Measurements from ENCODE around the gene IDUA. TPM values are rescaled to one million over a fixed set of nuclear protein-coding genes. Genes with fewer than 3 reads are reported as not detected.
A peak's percentile ranks its signal among the peaks of the same experiment; 100 is the strongest.

Gene IDUA
- total and polyA plus RNA-seq, 2 donors (not counting 1 experiment from before 2014, with no cell fraction given), result 57.0 to 67.4 TPM

GRCh38 chr4:967113-968104, 19.4 kb upstream of the IDUA start:
- H3K27me3 ChIP-seq (replicated peaks in 1 of 4; ENCODE audit: control extremely low read depth in 1 of 4, control insufficient read depth in 3 of 4, insufficient read depth in 4 of 4, low read length in 3 of 4), result peaks cover 0 to 6% (median under 1%) of the 10 kb centered on the region in 4 experiments
- peaks cover 24% of the 10 kb centered on the region for H3K79me2 ChIP-seq (ENCODE audit: control insufficient read depth, insufficient read depth, low read length)
- Mint-ChIP-seq H3K4me1 (peaks cover 9% of the 10 kb centered on the region), H3K9me3 (ENCODE audit: insufficient read depth) (no peaks in the 10 kb centered on the region), H3K27me3 (no peaks in the 10 kb centered on the region), H3K27ac (no peak overlapping the region), H3K4me3 (no peak overlapping the region)
- H2AFZ ChIP-seq (ENCODE audit: insufficient read depth, low read depth, low read length, poor library complexity, severe bottlenecking), result no peak overlapping the region
- H3K9ac ChIP-seq (ENCODE audit: low read length), result no peak overlapping the region
- H3K4me3 ChIP-seq (ENCODE audit: control extremely low read depth in 1 of 5, extremely low read depth in 1 of 5, insufficient read depth in 1 of 5, low read depth in 2 of 5, low read length in 4 of 5), result peak overlapping the region in 1 of 5 experiments; percentile 5
- peaks cover 0 to 6% of the 10 kb centered on the region in 2 experiments for H3K36me3 ChIP-seq (replicated peaks in 1 of 2; ENCODE audit: control extremely low read depth in 1 of 2, control insufficient read depth in 1 of 2, extremely low read depth in 1 of 2, insufficient read depth in 2 of 2, low read length in 1 of 2)
- no peak for ATAC-seq (ENCODE audit: low read depth)
- 37% methylated on average over 67 of the region's 76 CpGs for WGBS (ENCODE audit: insufficient coverage)
- H4K20me1 ChIP-seq (ENCODE audit: control insufficient read depth, insufficient read depth, low read length, poor library complexity, severe bottlenecking), result peaks cover 62% of the 10 kb centered on the region
- peak overlapping the region; percentile 63 for H3K4me2 ChIP-seq (replicated peaks; ENCODE audit: low read depth, low read length, poor library complexity, severe bottlenecking)
- CTCF ChIA-PET, result interaction anchor here (0.9 to 1.2 kb wide), 2 partner anchors 20 to 86 kb away, joined by 3 read pairs; partner anchors contain the start of gene IDUA
- peak; percentile 51 for DNase-seq
- intact Hi-C loops (cut with micrococcal nuclease), result no loop called here
- TF ChIP-seq EZH2 (IDR thresholded peaks at IDR 0.05; ENCODE audit: borderline replicate concordance, insufficient read depth, low read depth, low read length, poor library complexity, severe bottlenecking) (no peak), CTCF (IDR thresholded peaks at IDR 0.05) (no peak)
- peaks cover 11 to 25% of the 10 kb centered on the region in 2 donors for H3K4me1 ChIP-seq (ENCODE audit: control insufficient read depth in 2 of 2, insufficient read depth in 2 of 2, low read length in 2 of 2)
- H3K27ac ChIP-seq (ENCODE audit: low read length in 2 of 2), result no peak overlapping the region
- POLR2A ChIA-PET, result no interaction called here
- H3K9me3 ChIP-seq (ENCODE audit: control extremely low read depth in 1 of 3, control insufficient read depth in 2 of 3, insufficient read depth in 1 of 3, low read length in 2 of 3), result no peaks in the 10 kb centered on the region

GRCh38 chr4:968221-968620, 18.6 kb upstream of the IDUA start:
- Histone ChIP-seq H3K4me3 (ENCODE audit: control extremely low read depth in 1 of 5, extremely low read depth in 1 of 5, insufficient read depth in 1 of 5, low read depth in 2 of 5, low read length in 4 of 5) (no peak overlapping the region), H4K20me1 (ENCODE audit: control insufficient read depth, insufficient read depth, low read length, poor library complexity, severe bottlenecking) (peaks cover 68% of the 10 kb centered on the region), H2AFZ (ENCODE audit: insufficient read depth, low read depth, low read length, poor library complexity, severe bottlenecking) (no peak overlapping the region), H3K9me3 (ENCODE audit: control extremely low read depth in 1 of 3, control insufficient read depth in 2 of 3, insufficient read depth in 1 of 3, low read length in 2 of 3) (no peaks in the 10 kb centered on the region), H3K4me1 (ENCODE audit: control insufficient read depth in 2 of 2, insufficient read depth in 2 of 2, low read length in 2 of 2) (peaks cover 14 to 29% of the 10 kb centered on the region in 2 donors), H3K27me3 (replicated peaks in 1 of 4; ENCODE audit: control extremely low read depth in 1 of 4, control insufficient read depth in 3 of 4, insufficient read depth in 4 of 4, low read length in 3 of 4) (peaks cover 0 to 6% (median under 1%) of the 10 kb centered on the region in 4 experiments), H3K36me3 (replicated peaks in 1 of 2; ENCODE audit: control extremely low read depth in 1 of 2, control insufficient read depth in 1 of 2, extremely low read depth in 1 of 2, insufficient read depth in 2 of 2, low read length in 1 of 2) (peaks cover 0 to 6% of the 10 kb centered on the region in 2 experiments), H3K79me2 (ENCODE audit: control insufficient read depth, insufficient read depth, low read length) (peaks cover 24% of the 10 kb centered on the region), H3K9ac (ENCODE audit: low read length) (no peak overlapping the region), H3K4me2 (replicated peaks; ENCODE audit: low read depth, low read length, poor library complexity, severe bottlenecking) (peak overlapping the region; percentile 63), H3K27ac (ENCODE audit: low read length in 2 of 2) (no peak overlapping the region)
- TF ChIP-seq CTCF (IDR thresholded peaks at IDR 0.05), result no peak
- no peak for TF ChIP-seq EZH2 (IDR thresholded peaks at IDR 0.05; ENCODE audit: borderline replicate concordance, insufficient read depth, low read depth, low read length, poor library complexity, severe bottlenecking)
- 29% methylated on average over 15 of the region's 24 CpGs for WGBS (ENCODE audit: insufficient coverage)
- ATAC-seq (ENCODE audit: low read depth), result no peak
- ChIA-PET CTCF (interaction anchor here (1.2 kb wide), 1 partner anchor 19 kb away, joined by 3 read pairs; the partner anchor contains the start of gene IDUA), POLR2A (no interaction called here)
- Mint-ChIP-seq H3K9me3 (ENCODE audit: insufficient read depth) (no peaks in the 10 kb centered on the region), H3K4me3 (no peak overlapping the region), H3K4me1 (peaks cover 9% of the 10 kb centered on the region), H3K27me3 (no peaks in the 10 kb centered on the region), H3K27ac (no peak overlapping the region)
- no peak for DNase-seq
- intact Hi-C loops (cut with micrococcal nuclease), result no loop called here

Data from B cell (primary cell).